K562 treated with DMSO at 1 percent for 4 hours (cell line): ENCODE results near the gene TEKT2. TPM values are rescaled to one million over a fixed set of nuclear protein-coding genes. Genes with fewer than 3 reads are reported as not detected.

Experiments
- total RNA-seq: library from RNA; unstranded; fragments of 300-600 nt; gene quantifications from 2 replicates; pipeline ENCODE4 v1.2.3, GENCODE V29; 2022; ENCODE audit not compliant: insufficient read depth

Gene TEKT2
- 0.75 TPM in 1 of 2 replicates, not detected in the other for total RNA-seq

GRCh38 chr1:36083635-36084496 is at the start of gene TEKT2:
TSS of gene TEKT2 (plus strand) at chr1:36084094. CDS start at chr1:36084922, 828 bp downstream.

GRCh38 chr1:36088577-36089392 is 4.9 kb downstream of the TEKT2 start, which contains the start of gene ADPRS:
TSS of gene ADPRS (plus strand) at chr1:36088892. CDS start at chr1:36088905, 13 bp downstream.

DNA sequence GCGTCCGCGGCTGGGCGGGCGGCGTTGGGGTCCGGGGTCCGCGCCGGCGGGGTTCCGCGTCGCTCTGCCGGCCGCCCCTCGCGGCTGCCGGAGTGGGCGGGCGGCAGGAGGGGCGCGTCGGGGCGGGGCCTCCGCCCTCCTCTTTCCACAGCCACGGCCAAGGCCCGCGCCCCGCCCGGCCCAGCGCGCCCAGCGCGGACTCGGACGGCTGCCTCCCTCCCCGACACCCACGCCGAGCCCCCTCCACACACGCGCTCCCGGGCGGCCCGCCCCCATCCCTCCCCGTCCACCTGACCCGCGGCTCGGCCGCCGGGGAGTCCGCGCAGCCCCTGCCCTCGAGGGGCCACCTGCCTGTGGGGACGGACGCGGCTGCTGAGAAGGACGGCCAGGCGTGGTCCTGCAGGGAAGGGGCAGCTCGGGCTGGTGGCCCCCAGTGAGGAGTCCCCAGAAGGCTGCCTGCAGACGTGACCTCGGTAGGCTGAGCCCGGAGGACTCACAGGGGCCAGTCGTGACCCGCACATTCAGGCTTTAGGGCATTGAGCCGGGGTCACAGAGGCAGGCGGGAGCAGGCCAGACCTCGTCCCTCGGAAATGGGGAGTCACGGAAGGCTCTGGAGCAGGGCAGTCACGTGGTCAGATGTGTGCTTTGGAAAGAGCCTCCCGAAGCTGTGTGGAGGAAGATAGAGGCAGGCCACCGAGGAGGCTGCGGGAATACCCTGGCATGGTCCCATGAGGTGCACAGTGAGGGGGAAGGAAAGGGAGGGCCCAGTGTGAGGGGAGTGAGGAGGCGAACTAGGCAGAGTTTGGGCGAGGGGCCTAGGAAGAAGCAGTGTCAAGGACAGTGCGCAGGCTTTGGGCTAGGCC is 41.5 kb downstream of the TEKT2 start, which contains the start of gene COL8A2:
Gene COL8A2, minus strand, starts transcription at position 94 of the 863 bp plus-strand sequence. CDS start 24,980 bp downstream, outside the sequence.

Other genes starting within 250 kb of the TEKT2 start
- gene AGO1, start 200.9 kb upstream of the TEKT2 start, total RNA-seq, result 9.2 and 9.4 TPM in 2 replicates
- 3.6 and 8.2 TPM in 2 replicates for gene AGO3, start 153.0 kb upstream of the TEKT2 start, total RNA-seq
- 52.9 and 54.9 TPM in 2 replicates for gene ADPRS, start 4.8 kb downstream of the TEKT2 start, total RNA-seq
- gene COL8A2, start 41.1 kb downstream of the TEKT2 start, total RNA-seq, result 0.12 TPM in 1 of 2 replicates, not detected in the other
- gene TRAPPC3, start 65.4 kb downstream of the TEKT2 start, total RNA-seq, result 119 and 134 TPM in 2 replicates
- 81.8 and 90.8 TPM in 2 replicates for gene MAP7D1, start 72.1 kb downstream of the TEKT2 start, total RNA-seq
- 37.4 and 51.1 TPM in 2 replicates for gene THRAP3, start 140.3 kb downstream of the TEKT2 start, total RNA-seq
- 0.53 and 1.2 TPM in 2 replicates for gene SH3D21, start 222.3 kb downstream of the TEKT2 start, total RNA-seq
- gene EVA1B, start 239.6 kb downstream of the TEKT2 start, total RNA-seq, result 69.7 and 70.0 TPM in 2 replicates